Stimulated activated CD4-positive, alpha-beta T cell treated with anti-CD3 and anti-CD28 coated beads, Interleukin-1b, Interleukin-23, amount 100 ng/mL, for 24 hours (primary cell): ENCODE data around the gene INAFM1.
"Not testable (repeated sequence)": the region's sequence is repeated elsewhere in the genome, so short reads cannot be mapped to it uniquely, and the experiment has no call there.

ENCODE experiments used
- DNase-seq, 4 experiments: peaks; one replicate each; pipeline ENCODE4 v3.0.0-alpha.2; 2020; ENCODE audit warnings: low read depth in 4 of 4, low spot score in 1 of 4

Gene INAFM1

GRCh38 chr19:47240996-47241918 lies 33.4 kb upstream of the INAFM1 start:
- peak; percentile 72 to 81 (median 78) for DNase-seq

DNA sequence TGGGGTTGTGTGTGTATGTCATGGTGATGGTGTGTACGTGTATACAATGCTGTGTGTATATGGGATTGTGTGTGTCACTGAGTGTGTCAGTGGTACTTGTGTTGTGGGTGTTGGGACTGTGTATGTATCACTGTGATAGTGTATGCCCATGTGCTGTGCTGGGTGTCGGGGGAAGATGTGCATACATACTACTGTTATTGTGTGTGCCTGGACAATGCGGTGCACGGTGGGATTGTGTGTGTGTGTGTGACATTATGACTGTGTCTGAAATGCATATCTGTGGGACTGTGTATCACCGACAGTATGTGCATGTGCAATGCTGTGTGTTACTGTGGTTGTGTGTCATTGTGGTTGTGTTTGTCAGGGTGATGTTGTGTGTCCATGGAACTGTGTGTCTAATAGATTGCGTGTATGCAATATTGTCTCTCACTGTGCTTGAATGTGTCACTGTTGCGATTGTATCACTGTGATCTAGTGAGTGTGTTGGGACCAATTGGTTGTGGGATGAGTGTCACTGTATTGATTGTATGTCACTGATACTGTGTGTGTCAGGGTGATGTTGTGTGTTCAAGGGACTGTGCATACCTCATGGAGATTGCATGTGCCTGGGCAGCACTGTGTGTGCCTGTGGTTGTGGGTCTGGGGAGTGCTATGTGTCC lies 32.6 kb upstream of the INAFM1 start:
- no peak for DNase-seq

GRCh38 chr19:47243364-47243775 lies 31.3 kb upstream of the INAFM1 start:
- no peak for DNase-seq

- DNase-seq: peak; percentile 62 to 89 (median 82)
These were observed 30.7 kb upstream of the INAFM1 start for GRCh38 chr19:47243776-47244547.

- peak in 3 of 4 experiments; percentile 60 to 79 (median 73) for DNase-seq
These were observed 27.2 kb upstream of the INAFM1 start for GRCh38 chr19:47247308-47247990.

- not testable (repeated sequence) for DNase-seq
These were observed 21.7 kb upstream of the INAFM1 start for GRCh38 chr19:47253016-47253415.

DNA sequence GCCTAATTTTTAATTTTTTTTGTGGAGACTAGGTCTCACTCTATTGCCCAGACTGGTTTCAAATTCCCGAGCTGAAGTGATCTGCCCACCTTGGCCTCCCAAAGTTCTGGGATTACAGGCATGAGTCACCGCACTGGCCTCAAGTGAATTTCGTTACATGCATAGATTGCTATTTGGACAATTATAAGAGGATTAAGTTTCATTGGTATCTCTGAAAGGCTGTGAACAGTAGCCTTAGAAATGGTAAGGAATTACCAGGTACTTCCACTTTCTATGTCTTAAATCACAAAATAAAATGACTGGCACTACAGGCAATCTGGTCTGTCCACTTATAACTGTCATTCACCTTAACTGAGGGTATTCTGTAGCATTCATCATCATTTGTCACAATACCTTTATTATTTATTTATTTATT lies 21.2 kb upstream of the INAFM1 start:
- DNase-seq: no peak

GRCh38 chr19:47253970-47254369 lies 20.7 kb upstream of the INAFM1 start:
- DNase-seq: no peak

GRCh38 chr19:47255879-47256692 lies 18.6 kb upstream of the INAFM1 start, which contains the start of gene CCDC9:
Gene CCDC9 (plus strand): TSS chr19:47256525. CDS start chr19:47258401, 1,876 bp downstream.
- peak; percentile 84 to 91 (median 88) for DNase-seq

DNA sequence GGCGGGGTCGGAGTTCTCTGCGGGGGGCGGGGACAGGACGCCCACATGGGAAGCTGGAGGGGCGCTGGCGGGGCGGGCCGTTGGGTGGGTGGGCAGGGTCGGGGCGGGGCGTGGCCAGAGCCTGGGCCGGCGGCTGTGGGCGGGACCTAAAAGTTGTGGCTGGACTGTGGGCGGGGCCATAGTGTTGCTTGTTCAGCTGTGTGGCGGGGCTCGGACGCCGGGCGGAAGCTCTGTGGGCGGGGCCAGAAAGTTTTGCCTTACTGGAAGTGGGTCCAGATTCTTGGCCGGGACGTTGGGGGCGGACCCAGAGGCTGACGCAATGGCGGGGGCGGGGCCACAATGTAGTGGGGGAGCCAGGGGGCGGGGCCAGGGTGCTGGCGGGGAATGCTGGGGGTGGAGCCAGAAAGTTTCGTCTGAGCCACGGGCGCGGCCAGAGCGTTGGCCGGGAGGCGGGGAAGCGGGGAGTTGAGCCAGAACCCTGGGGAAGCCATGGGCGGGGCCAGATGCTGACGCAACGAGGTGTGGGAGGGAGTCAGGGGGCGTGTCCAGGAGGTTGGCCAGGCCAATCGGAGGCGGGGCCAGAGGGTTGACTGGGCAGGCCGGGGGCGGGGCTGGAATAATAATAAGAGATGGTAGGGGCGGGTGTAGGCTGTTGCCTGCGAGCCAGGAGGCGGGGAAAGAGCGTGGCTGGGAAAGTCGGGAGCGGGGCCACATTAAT lies 17.8 kb upstream of the INAFM1 start:
- peak; percentile 99 to 100 (median 100) for DNase-seq

- no peak for DNase-seq
These were observed 17.1 kb upstream of the INAFM1 start for GRCh38 chr19:47257411-47258169.

- DNase-seq: no peak
These were observed 16.3 kb upstream of the INAFM1 start for GRCh38 chr19:47258434-47258833.

GRCh38 chr19:47258895-47259555 lies 15.7 kb upstream of the INAFM1 start:
- DNase-seq: no peak

GRCh38 chr19:47260476-47260875 lies 14.2 kb upstream of the INAFM1 start:
- no peak for DNase-seq

DNA sequence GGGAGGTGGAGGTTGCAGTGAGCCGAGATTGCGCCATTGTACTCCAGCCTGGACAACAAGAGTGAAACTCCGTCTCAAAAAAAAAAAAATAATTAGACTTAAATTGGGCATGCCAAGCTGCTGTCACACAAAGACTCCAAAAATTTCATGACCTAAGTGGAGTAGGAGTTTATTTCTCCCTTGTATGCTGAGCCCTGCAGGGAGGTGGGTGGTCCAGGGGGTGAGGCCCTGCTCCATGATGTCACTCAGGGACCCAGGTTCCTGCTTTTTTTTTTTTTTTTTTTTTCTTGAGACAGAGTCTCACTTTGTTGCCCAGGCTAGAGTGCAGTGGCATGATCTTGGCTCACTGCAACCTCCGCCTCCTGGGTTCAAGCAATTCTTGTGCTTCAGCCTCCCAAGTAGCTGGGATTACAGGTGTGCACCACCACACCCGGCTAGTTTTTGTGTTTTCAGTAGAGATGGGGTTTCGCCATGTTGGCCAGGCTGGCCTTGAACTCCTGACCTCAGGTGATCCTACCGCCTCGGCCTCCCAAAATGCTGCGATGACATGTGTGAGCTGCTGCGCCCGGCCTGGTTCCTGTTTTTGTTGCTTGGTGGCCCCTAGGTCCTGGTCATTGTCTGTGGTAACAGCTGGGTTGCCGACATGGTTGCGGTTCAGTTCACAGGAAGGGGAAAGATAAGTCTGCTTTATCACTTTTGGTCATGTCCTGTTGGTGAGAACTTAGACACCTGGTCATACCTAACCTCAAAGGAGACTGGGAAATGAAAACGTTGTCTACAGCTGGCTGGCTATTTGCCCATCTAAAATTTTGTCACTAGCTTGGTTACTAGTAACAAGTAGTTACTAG lies 12.5 kb upstream of the INAFM1 start:
- DNase-seq: not testable (repeated sequence)

DNA sequence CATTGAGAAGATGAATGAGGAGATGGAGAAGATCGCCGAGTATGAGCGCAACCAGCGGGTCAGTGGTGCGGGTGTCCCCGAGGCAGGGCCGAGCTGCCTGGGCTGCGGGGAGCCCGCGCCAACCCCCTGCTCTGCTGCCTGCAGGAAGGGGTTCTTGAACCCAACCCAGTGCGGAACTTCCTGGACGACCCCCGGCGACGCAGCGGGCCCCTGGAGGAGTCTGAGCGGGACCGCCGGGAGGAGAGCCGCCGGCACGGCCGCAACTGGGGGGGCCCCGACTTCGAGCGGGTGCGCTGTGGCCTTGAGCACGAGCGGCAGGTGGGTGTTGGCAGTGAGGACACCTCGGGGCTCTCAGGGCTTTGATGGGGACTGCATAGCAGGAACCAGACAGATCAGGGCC lies 10.1 kb upstream of the INAFM1 start:
- DNase-seq: no peak

GRCh38 chr19:47266401-47266941 lies 8.2 kb upstream of the INAFM1 start:
- no peak for DNase-seq
